ENCODE results near the gene SEMA5B.

Gene SEMA5B, protein sequence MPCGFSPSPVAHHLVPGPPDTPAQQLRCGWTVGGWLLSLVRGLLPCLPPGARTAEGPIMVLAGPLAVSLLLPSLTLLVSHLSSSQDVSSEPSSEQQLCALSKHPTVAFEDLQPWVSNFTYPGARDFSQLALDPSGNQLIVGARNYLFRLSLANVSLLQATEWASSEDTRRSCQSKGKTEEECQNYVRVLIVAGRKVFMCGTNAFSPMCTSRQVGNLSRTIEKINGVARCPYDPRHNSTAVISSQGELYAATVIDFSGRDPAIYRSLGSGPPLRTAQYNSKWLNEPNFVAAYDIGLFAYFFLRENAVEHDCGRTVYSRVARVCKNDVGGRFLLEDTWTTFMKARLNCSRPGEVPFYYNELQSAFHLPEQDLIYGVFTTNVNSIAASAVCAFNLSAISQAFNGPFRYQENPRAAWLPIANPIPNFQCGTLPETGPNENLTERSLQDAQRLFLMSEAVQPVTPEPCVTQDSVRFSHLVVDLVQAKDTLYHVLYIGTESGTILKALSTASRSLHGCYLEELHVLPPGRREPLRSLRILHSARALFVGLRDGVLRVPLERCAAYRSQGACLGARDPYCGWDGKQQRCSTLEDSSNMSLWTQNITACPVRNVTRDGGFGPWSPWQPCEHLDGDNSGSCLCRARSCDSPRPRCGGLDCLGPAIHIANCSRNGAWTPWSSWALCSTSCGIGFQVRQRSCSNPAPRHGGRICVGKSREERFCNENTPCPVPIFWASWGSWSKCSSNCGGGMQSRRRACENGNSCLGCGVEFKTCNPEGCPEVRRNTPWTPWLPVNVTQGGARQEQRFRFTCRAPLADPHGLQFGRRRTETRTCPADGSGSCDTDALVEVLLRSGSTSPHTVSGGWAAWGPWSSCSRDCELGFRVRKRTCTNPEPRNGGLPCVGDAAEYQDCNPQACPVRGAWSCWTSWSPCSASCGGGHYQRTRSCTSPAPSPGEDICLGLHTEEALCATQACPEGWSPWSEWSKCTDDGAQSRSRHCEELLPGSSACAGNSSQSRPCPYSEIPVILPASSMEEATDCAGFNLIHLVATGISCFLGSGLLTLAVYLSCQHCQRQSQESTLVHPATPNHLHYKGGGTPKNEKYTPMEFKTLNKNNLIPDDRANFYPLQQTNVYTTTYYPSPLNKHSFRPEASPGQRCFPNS

GRCh38 chr3:123027292-123028232, at the start of gene SEMA5B:
TSS of gene SEMA5B (minus strand) at chr3:123027763. CDS start at chr3:122961263, 66,500 bp downstream.
- Histone ChIP-seq H3K27me3 (replicated peaks) (peaks cover 55% of the 10 kb centered on the region), H3K36me3 (replicated peaks) (no peaks in the 10 kb centered on the region), H3K27ac (no peak within 1 kb of the TSS), H3K4me3 (ENCODE audit: low read depth, low read length) (peak within 1 kb of the TSS; percentile 39)
- no peak for DNase-seq
- TF ChIP-seq CTCF (IDR thresholded peaks at IDR 0.05; ENCODE audit: low read depth, low read length, missing control alignments), result no peak
- in situ Hi-C loops (cut with HindIII; ENCODE audit: low pct_ligation_motif_present, low sequenced_read_pairs), result no loop called here

GRCh38 chr3:123076496-123077418, 49.2 kb upstream of the SEMA5B start:
- in situ Hi-C loops (cut with HindIII; ENCODE audit: low pct_ligation_motif_present, low sequenced_read_pairs), result no loop called here
- Histone ChIP-seq H3K36me3 (replicated peaks) (no peaks in the 10 kb centered on the region), H3K27me3 (replicated peaks) (no peaks in the 10 kb centered on the region), H3K27ac (no peak overlapping the region), H3K4me3 (ENCODE audit: low read depth, low read length) (no peak overlapping the region)
- DNase-seq, result no peak
- no peak for TF ChIP-seq CTCF (IDR thresholded peaks at IDR 0.05; ENCODE audit: low read depth, low read length, missing control alignments)

DNA sequence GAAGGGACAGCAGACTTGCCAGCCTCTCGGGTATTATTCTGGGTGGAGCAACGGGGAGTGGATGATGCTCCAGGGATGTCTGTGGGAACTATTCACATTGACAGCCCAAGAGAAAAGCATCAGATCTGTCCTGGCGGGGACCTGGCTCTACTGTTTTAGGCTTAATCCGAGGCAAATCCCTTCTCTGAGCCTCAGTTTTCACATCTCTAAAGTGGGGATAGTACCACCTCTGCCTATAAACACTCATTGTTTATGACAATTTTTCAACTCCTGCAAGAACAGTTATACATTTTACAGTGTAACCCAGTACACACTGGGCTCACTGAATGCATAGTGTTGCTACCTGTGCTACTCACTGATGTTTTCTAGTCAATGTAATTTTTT, 48.5 kb upstream of the SEMA5B start:
- TF ChIP-seq CTCF (IDR thresholded peaks at IDR 0.05; ENCODE audit: low read depth, low read length, missing control alignments), result no peak
- no peak overlapping the region for H3K27ac ChIP-seq
- H3K27me3 ChIP-seq (replicated peaks), result no peaks in the 10 kb centered on the region

GRCh38 chr3:123075359-123075758, 47.8 kb upstream of the SEMA5B start:
- H3K36me3 ChIP-seq (replicated peaks), result no peaks in the 10 kb centered on the region
- no peak for TF ChIP-seq CTCF (IDR thresholded peaks at IDR 0.05; ENCODE audit: low read depth, low read length, missing control alignments)
- H3K4me3 ChIP-seq (ENCODE audit: low read depth, low read length), result no peak overlapping the region
- DNase-seq, result no peak
- in situ Hi-C loops (cut with HindIII; ENCODE audit: low pct_ligation_motif_present, low sequenced_read_pairs), result no loop called here
- H3K27ac ChIP-seq, result no peak overlapping the region
- no peaks in the 10 kb centered on the region for H3K27me3 ChIP-seq (replicated peaks)

More for the DNA sequence above, 48.5 kb upstream of the SEMA5B start:
- DNase-seq, result no peak
- Histone ChIP-seq H3K4me3 (ENCODE audit: low read depth, low read length) (no peak overlapping the region), H3K36me3 (replicated peaks) (no peaks in the 10 kb centered on the region)
- in situ Hi-C loops (cut with HindIII; ENCODE audit: low pct_ligation_motif_present, low sequenced_read_pairs), result no loop called here

Data from brain microvascular endothelial cell (primary cell).